HG02943 (cell line): Measurements from ENCODE around the gene CSAG1.
"Not testable (repeated sequence)": the region's sequence is repeated elsewhere in the genome, so short reads cannot be mapped to it uniquely, and the experiment has no call there.

Experiments
- ATAC-seq: cut with Tn5 transposase; IDR thresholded peaks from one replicate; pipeline ENCODE4 v1.9.1; 2021; ENCODE audit warnings: mild to moderate bottlenecking, low read depth, moderate library complexity; ENCODE audit not compliant: unreplicated experiment

CSAG1 gene

DNA sequence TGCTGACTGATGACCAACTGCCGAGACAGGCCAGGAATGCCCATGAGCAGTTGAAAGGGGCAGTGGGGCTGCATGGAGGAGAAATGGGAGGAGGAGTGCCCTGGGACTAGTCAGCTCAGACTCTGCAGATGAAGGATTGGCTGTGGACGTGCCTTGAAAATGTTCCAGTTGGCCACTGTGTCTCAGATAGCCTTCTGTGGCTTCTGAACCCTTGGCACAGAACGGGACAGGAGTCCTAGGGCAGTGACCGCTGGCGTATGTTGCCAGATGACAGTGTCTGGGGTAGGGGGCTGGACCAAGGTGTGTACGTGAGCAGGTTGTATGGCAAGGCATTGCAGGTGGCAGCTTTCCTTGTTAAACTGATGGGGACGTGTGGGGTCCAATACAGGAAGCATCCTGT is 27.0 kb downstream of the CSAG1 start:
- ATAC-seq = not testable (repeated sequence)

DNA sequence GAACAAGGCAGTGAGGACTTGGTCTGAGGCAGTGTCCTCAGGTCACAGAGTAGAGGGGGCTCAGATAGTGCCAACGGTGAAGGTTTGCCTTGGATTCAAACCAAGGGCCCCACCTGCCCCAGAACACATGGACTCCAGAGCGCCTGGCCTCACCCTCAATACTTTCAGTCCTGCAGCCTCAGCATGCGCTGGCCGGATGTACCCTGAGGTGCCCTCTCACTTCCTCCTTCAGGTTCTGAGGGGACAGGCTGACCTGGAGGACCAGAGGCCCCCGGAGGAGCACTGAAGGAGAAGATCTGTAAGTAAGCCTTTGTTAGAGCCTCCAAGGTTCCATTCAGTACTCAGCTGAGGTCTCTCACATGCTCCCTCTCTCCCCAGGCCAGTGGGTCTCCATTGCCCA is 33.1 kb downstream of the CSAG1 start:
- ATAC-seq = not testable (repeated sequence)

DNA sequence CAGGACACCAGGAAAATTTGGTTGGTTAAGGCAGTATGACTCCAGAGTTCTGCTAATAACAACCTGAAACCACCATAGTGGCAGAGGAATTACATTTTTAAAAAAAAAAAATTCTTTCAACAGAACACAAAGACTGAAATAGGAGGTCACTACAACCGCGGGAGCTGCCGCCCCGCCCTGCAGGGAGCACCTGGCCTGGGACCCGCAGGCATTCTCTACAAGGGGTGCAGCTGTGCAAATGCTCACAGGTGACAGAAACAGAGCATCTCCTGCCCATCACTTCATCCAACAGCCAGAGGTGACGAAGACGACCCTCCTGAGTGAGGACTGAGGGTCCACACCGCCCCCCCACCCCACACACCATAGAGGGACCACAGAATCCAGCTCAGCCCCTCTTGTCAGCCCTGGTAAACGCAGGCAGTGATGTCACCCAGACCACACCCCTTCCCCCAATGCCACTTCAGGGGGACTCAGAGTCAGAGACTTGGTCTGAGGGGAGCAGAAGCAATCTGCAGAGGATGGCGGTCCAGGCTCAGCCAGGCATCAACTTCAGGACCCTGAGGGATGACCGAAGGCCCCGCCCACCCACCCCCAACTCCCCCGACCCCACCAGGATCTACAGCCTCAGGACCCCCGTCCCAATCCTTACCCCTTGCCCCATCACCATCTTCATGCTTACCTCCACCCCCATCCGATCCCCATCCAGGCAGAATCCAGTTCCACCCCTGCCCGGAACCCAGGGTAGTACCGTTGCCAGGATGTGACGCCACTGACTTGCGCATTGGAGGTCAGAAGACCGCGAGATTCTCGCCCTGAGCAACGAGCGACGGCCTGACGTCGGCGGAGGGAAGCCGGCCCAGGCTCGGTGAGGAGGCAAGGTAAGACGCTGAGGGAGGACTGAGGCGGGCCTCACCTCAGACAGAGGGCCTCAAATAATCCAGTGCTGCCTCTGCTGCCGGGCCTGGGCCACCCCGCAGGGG is 35.3 kb downstream of the CSAG1 start, which contains the start of gene MAGEA3:
Gene MAGEA3 (plus strand): TSS at position 843 of the 980 bp plus-strand sequence. CDS start 2,039 bp downstream, outside the sequence.
- ATAC-seq = not testable (repeated sequence)

DNA sequence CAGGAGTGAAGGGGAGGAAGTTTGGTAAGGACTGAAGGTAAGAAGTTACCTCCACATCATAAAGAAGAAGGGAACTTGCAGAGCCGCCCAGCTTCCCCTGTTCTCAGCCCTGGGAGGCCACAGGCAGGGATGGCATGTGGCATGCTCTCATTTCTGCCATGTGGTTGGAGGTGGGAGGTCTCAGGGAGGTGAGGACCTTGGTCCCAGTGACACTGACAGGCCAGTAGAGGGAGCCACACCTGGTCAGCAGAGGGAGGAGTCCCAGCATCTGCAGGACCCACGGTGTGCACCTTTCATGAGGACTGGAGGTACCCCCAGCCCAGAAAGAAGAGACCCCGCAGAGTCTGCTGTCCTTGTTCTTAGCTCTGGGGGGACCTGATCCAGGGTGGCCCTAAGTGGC is 52.5 kb downstream of the CSAG1 start:
- not testable (repeated sequence) for ATAC-seq
